ENCODE results near the gene SGMS2.

The SGMS2 gene

DNA sequence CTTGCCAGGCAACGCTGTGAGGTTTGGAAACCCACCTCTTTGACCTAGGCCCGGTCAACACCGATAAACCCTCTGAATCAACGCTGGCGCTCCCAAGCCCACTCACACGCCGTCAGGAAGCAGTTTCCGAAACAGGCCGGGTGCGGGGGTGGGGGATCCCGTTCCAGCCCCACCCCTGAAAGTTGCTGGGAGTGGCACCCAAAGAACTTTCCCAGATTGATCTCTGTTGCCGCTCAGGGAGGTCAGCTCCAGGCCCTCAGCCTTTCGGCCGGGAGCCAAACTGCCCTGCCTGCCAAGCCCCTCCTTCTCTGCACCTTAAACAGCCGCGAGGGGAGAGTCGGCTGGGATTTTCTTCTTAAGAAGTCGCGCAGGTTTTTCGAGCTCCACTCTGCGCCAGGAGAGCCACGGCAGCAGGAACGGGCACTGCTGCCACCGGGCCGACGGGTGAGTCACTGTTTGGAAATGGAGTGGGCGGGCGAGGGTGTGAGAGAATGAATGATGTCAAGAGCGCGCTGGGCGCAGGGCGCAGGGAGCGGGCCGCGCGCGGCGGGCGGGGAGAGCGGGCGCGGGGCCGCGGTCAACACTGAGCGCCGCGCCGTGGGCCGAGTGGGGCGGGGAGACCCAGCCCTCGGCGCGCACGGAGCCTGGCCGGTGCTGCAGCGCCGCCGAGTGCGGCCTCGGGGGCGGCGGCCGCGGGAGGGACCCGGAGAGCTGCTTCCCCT is at the start of gene SGMS2:
Gene SGMS2 (plus strand): TSS at position 583 of the 722 bp plus-strand sequence. CDS start 70,622 bp downstream, outside the sequence.
- no peak for DNase-seq (ENCODE audit: low read depth in 2 of 2)

DNA sequence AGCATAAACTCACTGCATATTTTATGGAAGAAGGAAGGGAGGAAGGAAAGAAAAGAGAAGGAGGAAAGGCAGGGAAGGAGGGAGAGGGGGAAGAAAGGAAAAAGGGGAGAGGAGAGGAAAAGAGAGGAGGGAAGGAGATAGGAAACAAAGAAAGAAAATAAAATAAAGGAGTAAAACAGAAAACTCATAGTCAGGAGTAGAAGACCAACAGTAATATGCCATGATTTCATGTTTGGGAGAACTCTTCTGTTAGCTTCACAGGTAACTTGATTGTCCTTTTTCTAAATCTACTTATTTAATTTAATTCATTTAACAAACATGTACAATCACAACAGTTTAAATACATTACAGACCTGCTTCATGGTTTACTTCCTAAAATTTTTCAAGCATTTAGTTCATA is 46.8 kb upstream of the SGMS2 start:
- DNase-seq (ENCODE audit: low read depth in 2 of 2) = no peak

DNA sequence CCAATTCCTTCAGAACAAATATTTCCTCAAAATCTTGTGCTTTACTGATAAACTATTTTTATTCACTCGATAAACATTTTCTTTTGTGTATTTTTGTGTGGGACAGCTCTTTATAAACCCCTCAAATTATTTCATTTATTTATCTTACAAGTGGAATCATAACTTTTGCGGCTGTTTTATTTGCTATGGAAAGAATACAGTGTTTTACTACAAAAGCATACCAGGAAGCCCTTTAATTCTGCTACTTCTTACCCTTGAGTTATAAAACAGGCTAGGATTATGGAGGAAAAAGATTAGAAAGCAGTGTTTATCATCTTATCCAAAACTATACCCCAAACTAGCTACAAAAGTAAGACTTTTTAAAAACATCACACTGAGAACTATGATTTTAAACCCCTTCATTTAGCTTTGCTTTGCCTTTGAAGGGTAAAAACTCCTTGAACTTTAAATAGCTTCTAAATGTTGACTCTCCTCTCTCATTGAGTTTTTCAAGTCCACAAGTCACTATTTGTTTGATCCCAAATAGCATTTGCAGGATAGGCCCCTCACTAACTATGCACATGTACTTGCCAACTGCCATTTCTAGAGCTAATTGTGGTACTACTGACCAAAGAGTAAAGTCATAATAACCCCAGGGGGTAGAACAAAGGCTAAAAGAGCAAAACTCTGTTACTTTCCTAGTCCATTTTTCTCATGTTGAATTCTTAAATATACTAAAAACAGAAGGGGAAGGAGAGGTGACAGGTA is 45.8 kb upstream of the SGMS2 start:
- no peak for DNase-seq (ENCODE audit: low read depth in 2 of 2)

DNA sequence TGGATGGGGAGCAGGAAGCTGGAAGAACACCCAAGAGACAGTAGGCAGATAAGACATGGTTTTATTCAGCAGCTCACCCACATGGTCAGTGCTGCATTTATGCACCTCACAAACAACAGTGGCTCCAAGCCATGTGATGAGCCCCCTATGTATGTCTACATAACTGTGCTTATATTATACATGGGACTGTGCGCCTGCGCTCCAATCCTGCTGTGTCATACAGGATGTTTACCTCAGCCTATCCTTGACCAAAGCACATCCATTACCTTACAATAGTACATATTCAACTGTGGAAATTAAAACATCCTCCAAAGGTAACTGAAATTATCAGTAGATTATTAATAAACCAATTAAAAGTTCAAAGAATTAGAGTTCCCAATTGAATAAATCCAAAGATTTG is 44.1 kb upstream of the SGMS2 start:
- DNase-seq (ENCODE audit: low read depth in 2 of 2) = no peak

DNA sequence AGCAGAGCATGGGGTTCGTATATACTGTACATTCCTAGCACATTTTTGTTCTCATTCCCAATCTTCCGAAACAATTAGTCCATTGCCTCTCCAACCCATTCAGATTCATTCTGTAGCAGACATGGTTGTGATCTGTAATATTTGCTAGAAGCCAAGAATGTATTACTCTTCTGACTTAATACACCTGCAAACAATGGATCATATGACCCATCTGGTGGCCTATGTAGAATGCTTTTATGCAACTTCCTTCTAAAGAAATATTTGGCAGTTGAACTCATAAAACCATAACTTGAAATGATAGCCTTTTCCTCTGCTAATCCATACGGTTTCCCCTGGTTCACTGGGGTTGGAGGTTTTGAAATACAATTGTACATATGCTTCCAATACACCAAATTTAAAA is 32.8 kb upstream of the SGMS2 start:
- no peak for DNase-seq (ENCODE audit: low read depth in 2 of 2)

DNA sequence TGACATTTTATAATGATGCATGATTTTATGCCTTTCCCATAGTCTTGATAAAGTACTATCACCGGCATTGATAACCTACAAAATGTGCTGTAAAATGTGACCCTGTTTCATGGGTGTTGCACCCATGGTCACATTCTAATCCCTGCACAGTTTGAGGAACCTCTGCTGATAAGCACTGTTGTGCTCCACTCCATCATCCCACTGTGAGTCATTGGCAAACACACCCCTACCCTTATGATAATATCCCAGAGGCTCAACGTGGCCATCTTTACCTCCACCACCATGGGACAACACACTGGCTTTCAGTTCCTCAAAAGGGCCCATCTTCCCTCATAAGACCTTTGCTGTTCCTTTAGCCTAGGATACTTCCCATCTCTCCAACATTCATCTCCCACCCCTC is 32.0 kb upstream of the SGMS2 start:
- DNase-seq (ENCODE audit: low read depth in 2 of 2) = no peak

DNA sequence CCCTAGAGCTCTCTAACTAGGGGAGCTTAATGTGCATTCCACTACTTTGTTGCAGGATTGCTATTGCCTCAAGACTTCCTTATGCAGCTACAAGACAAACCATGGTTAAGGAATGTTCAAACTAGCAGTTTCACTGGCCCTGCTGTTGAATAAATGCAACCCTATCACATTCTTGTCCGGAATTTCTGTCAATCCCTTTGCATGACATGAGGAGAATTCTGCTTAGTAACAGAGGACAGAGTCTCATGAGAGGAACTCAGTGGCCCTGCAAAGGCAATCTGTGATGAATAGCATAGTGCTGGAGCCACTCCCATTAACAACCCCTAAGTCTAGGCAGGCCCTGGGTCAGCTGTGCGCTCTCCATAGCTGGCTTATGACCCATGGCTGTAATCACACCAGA is 30.7 kb upstream of the SGMS2 start:
- DNase-seq (ENCODE audit: low read depth in 2 of 2) = no peak

DNA sequence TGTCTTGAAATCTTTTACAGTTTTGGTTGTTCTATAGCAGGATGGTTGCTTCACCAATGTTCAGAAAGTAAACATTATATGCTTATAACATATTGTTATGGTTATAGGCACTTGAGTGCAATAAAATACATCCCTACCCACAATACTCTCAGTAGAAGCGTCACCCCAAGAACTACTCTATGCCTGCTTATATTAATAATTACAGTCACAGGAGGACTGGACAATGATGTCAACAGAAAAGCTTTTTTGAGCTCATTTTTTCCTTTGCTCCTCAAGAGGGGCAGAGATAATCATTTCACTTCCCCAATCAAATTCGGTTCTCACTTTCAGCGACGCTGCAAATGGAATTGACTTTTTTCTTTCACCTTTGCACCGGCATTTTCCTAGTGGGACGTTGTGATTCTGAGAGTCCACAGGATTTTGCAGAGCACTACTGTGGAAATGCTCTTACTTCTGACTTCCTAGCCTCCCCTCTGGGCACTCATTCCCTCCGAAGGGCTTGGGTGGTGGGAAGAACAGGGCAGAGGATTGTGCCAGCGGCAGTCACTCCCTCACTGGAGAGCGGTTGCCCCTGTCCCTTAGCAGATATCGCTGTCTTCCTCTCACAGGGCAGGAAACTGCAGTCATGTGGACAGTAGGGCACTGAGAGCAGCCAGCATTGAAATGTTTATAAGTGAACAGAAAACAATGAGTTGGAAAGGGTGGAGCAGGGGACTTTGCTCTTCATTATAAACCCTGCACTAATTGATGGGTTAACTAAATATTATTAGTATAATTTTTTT is 24.9 kb upstream of the SGMS2 start:
- DNase-seq (ENCODE audit: low read depth in 2 of 2) = no peak

DNA sequence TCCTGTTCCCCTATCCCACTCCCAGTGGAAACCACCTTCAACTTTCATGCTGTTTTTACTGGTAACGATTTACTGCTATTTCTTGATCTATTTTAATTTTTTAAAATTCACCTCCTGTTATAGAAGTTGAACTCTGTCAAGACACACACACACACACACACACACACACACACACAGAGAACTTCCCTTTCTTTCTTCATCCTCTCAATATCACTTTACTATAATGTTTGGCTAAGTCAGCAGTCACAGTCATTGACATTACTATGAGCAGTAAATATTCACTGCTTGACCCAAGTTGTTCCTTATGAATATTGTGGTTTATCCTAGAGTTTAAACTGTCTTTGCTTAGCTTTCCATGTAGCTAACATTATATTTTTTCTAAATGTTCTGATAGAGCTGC is 24.0 kb upstream of the SGMS2 start:
- no peak for DNase-seq (ENCODE audit: low read depth in 2 of 2)

DNA sequence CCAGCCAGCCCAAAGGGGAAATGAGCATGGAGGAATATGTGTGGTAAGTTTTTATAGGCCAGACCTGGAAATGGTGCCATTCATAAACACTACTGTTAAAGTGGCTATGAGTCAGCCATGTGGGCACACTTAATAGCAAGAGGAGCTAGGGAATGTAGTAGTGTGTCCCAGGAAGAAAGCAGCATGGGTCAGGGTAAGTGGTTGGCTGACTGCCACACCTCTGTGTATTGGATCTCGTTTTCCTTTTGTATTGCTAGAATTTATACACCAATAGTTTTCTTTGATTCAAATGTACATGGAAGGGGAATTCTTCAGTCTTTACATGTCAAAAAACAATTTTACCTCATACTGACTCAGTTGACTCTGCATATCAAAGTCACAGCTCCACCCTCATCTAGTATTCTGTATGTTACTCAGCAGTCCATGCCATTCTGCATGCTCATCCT is 22.9 kb upstream of the SGMS2 start:
- no peak for DNase-seq (ENCODE audit: low read depth in 2 of 2)

DNA sequence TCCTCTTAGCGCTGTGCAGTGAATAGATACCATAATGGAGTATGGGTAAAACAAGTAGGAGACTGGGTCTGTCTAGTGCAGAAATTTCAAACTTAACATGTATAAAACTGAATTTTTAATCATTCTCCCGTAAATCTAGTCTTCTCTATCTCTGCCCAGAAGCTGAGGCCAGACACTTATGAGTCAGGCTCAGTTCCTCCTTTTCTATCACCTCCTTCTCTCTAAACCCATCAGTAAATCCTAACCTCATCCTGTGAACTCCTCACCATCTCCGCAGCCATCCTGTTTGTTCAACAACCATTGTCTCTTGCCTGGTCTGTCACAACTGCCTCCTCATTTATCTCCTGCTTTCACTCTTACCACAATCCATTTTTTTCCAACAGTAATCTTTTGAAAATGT is 19.8 kb upstream of the SGMS2 start:
- no peak for DNase-seq (ENCODE audit: low read depth in 2 of 2)

DNA sequence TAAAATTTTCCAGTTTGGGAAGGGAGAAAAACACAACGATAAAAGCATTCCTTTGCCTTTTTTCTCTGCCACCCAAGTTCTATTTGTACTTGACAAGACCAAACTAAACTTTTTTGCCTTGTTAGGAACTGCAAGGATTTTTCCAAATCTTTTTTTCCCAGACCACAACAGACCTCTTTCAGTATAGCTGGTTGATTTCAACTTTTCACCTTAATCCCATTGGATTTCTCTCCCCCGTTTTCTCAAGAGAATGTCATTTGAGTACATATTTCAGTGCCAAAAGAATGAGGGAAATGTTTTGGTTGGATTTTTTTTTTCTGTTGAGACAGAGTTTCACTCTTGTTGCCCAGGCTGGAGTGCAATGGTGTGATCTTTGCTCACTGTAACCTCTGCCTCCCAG is 18.5 kb upstream of the SGMS2 start:
- DNase-seq (ENCODE audit: low read depth in 2 of 2) = no peak

DNA sequence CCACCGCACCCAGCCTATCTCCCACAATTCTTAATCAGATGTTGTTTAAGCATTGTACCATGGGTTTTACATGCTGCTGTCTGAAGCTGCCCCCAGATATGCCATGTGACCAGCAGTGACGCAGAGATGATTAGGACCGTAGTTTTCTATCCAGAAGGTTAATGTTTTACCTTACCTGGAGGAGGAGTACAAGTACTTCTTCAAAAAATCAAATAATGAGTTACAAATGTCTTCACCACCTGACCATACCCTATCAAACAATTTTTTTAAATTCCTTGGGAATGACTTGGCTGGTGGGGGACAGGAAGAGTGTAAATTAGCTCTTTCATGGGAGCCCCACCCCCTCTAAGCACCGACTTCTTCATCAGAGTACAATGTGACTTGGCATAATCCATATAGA is 16.2 kb upstream of the SGMS2 start:
- DNase-seq (ENCODE audit: low read depth in 2 of 2) = no peak

DNA sequence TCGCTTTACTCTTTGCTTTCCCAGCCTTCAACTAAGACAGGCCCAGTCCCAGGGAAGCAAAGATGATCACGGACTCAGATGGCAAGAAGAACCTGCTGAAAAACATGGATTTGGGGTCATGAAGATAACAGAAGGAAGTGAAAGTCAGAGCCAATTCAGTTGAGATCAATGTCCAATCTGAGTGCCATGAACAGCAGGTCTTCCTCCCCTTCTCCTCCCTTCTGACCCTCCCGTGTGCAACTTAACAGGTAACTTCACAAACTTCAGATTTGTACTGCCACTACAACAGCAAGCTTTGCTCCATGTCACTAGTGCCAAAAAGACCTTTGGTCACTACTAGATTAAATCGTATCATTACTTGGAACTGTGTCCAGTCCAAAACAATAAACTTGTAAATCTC is 15.5 kb upstream of the SGMS2 start:
- no peak for DNase-seq (ENCODE audit: low read depth in 2 of 2)

DNA sequence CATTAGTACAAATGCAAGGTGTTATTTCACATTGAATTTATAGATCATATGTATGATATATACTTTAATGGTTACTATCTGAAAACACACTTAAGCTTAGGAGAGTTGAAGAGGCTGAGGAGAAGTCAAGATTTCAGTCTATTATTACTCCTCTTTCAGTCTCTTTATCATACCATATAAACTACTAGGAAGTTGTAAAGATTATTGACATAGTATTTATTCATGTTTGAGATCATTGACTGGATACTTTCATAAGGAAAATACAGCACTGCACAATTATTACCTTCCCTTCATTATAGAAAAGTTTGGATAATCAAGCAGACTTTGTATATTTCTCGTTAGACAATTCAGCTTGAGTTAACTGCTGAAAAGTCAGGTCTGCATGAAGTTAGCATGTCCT is 10.0 kb upstream of the SGMS2 start:
- DNase-seq (ENCODE audit: low read depth in 2 of 2) = no peak

DNA sequence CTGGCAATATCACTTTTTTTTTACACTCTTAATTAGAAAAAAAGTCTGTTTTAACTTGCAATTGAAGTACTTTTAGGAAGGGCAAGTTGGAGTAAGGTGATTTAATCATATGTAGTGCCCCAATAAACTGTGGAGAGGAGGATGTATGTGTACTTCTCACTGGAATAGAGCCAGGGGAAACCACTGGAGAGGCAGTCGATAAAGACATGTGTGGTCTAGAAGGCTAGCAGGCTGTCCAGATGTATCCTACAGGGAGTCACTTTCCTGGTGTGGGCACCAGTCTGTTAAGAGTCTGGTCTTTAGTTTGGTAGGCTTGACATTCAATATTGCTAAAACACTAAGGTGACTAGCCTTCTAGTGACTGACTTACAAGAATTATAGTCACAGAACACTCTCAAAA is 9.6 kb upstream of the SGMS2 start:
- no peak for DNase-seq (ENCODE audit: low read depth in 2 of 2)

DNA sequence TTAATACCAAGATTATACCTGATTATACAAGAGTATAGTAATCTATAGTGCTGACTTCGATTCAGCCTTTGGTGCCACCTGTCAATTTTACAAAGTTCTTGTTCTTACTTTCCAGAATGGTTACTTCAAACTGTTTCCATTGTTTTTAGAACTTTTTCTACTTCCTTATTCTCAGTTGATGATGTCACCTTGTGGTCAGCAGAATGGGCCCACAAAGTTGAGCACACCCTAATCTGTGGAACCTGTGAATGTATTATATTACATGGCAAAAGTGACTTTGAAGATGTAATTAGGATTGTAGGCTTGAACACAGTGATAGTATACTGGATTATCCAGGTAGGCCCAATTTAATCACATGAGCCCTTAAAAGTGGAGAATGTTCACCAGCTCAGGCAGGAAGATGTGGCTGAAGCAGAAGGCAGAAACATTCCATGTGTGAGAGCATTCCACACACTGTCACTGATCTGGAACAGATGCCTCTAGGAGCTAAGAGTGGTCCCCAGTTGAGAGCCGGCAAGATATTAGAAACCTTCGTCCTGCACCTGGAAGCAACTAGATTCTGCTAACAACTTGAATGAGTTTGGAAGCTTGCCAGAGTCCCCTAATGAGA is 6.3 kb upstream of the SGMS2 start:
- no peak for DNase-seq (ENCODE audit: low read depth in 2 of 2)

DNA sequence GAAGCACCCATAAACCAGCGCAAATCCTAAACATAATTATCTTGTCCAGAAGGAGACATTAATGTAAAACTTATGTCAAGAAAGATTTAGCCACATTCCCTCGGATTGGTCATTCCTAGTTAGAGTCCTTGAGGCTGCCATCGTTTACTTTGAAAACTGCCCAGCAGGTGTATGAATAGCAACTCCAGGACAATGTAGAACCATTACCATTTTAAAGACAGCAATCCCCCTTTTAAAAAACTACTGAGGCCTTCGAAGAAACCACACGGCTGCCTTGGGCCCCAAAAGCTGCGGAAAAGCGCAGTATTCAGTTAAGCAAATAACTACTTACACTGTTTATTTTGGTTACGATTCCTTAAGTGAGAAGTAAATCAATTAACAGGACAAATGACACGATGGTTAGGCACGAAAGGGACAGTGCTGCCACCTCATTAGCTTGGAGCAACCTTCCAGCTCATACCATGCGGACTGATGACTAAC is 822 bp upstream of the SGMS2 start:
- no peak for DNase-seq (ENCODE audit: low read depth in 2 of 2)

DNA sequence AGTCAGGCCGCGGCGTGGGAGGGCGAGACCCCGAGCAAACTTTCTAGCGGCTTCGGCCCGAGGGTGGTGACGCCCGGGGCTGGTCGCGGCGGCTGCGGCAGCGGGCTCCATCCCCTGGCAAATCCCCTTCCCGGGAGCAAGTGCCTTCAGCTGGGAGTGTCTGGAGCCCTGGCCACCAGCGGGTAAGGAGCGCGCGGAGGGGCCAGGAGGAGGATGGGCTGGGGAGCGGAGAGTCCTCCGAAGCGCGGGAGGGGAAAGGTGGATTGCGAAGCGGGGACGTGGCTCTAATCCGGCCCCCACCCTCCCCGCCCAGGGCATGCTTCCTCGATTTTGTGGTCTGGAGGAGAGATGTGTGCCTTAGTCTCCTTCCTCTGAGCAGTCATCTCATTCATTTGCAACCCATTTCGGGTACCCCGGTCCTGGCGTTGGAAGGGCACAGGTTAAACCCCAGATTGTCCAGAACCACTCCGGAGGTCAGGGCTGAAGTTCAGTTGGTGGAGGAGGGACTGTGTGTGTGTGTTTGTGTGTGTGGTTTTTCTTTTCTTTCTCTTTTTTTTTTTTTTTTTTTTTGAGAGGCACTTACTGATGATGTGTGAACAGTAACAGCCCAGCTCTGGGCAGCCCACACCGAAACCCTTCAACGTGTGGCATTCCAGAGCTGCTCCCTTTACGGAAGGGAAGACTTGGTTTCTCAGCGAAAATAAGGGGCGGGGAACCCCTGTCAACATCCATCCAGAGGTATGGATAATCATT is 516 bp downstream of the SGMS2 start:
- DNase-seq (ENCODE audit: low read depth in 2 of 2) = no peak

DNA sequence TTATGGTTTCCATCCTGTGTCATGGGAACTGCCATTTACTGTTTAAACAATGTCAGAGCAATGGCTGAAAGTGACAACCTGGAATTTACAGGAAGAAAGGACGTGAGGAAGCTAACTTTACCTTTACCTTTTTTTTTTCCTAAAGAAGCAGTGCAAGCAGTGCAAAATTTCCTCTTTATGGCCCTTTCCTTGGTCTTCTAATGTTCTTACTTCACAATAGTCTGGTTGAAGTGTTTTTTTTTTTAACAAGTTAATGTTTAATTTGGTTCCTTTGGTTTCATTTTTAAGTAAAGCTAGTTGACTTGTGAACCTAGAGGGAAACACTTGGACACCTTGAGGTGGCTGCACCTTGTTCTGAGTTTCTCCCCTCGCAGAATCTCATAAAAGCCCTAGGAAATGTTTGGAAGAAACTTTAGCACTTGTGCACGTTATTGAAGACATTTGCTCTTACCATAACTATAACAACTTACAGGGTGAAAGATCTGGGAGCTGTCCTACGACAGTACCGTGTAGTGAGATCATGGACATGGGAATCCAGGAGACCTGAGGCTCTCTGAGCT is 1.8 kb downstream of the SGMS2 start:
- DNase-seq (ENCODE audit: low read depth in 2 of 2) = no peak

All from stimulated activated CD8-positive, alpha-beta memory T cell treated with anti-CD3 and anti-CD28 coated beads, Interleukin-2, amount 100 ng/mL, for 1 hour (primary cell).